Fibroblast of skin of abdomen (primary cell): Measurements from ENCODE around the gene SPATS1.
"Not testable (repeated sequence)": the region's sequence is repeated elsewhere in the genome, so short reads cannot be mapped to it uniquely, and the experiment has no call there.

Experiments used
- DNase-seq: peaks from one replicate; pipeline ENCODE4 v3.0.0-alpha.2; 2013

SPATS1 gene

DNA sequence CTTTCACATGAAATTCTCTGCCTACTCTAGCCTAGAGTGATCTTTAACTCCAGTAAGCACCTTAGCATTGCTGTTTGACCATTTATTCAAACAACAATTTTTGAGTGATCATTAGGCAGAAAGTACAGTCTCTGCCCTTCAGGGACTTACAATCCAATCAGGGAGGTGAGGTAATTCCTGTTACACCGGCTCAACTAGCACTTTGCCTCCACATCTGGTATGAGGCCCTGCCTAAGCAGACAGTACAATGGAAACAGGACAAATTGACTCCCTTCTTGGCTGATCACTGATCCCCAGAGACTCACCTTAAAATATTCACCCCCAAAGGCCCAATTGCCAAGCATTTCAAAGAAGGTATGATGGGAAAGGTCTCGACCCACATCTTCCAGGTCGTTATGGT is 30.7 kb upstream of the SPATS1 start:
- no peak for DNase-seq

- DNase-seq = peak; percentile 86
Observed at GRCh38 chr6:44312901-44313788, 29.3 kb upstream of the SPATS1 start, which contains the start of gene AARS2. TSS of gene AARS2 (minus strand) at chr6:44313347. CDS start at chr6:44313323, 24 bp downstream.

GRCh38 chr6:44314657-44315056 is 27.8 kb upstream of the SPATS1 start:
- not testable (repeated sequence) for DNase-seq

- no peak for DNase-seq
Observed at GRCh38 chr6:44315516-44315915, 26.9 kb upstream of the SPATS1 start.

DNA sequence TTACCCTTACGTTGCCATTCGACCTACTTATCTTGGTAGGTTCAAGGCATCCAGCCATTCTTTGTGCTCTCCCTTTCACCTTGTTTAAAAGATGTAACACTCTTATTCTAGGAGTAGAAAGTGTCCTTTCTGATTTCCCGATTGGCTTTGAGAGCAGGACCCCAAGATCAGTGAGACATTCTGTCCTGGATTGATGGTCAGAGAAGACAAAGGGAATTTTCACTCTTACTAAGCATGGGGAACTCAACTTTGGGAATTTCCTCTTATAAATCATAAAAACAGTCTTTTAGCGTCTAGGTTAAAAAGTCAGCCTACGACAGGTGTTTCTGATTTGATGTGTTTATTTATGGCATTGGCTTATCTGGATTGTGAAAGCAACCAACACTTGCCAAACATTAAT is 26.5 kb upstream of the SPATS1 start:
- DNase-seq = no peak

- DNase-seq = no peak
Observed at GRCh38 chr6:44316481-44316880, 26.0 kb upstream of the SPATS1 start.

- DNase-seq = not testable (repeated sequence)
Observed at GRCh38 chr6:44317136-44317631, 25.3 kb upstream of the SPATS1 start.

DNA sequence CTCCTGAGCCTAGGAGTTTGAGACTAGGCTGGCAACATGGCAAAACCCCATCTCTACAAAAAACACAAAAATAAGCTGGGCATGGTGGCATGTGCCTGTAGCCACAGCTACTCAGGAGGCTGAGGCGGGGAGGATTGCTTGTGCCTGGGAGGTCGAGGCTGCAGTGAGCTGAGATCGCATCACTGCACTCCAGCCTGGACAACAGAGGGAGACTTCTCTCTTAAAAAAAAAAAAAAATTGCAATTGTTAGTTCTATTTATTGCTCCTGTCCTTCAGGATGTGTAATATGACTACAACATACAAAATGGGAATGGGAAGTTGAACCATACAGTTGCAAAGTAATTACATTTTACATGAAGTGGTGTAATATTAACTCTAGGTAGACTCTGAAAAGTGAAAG is 21.2 kb upstream of the SPATS1 start:
- no peak for DNase-seq

DNA sequence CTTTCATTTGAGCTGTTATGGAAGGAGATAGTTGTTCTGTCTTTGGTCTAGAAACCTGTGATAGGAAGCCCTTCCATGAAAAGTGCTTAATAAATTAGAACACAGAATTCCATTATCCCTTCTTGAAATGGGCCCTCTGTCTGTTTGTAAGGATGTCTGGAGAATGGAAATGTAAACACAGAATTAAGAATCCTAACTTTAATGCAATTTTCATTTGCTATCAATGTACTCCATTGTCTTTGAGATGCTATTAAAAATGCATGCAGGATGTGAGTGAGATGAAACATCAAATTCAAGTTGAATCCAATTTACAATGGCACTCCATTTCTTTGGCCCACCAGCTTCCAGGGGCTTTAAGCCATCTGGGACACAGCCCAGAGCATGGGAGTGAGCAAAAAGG is 15.4 kb upstream of the SPATS1 start:
- no peak for DNase-seq

DNA sequence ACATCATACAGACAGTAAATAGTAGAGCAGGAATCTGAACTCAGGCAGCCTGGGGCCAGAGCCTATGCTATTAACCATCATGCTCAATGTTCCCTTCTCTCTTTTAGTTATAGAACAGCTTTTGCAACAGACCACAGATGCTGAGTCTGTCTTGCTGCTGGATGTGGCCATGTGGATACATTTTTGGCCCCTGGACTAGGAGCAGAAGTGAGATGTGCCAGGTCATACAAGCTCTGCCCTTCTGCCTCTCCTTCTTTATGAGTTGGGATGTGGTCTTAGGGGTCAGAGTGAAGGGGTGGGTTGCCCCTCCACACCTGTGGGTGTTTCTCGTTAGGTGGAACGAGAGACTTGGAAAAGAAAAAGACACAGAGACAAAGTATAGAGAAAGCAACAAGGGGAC is 14.7 kb upstream of the SPATS1 start:
- no peak for DNase-seq

DNA sequence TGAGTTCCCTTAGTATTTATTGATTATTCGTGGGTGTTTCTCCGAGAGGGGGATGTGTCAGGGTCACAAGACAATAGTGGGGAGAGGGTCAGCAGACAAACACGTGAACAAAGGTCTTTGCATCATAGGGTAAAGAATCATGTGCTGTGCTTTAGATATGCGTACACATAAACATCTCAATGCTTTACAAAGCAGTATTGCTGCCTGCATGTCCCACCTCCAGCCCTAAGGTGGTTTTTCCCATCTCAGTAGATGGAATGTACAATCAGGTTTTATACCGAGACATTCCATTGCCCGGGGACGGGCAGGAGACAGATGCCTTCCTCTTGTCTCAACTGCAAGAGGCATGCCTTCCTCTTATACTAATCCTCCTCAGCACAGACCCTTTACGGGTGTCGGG is 14.2 kb upstream of the SPATS1 start:
- not testable (repeated sequence) for DNase-seq

GRCh38 chr6:44329858-44330257 is 12.6 kb upstream of the SPATS1 start:
- no peak for DNase-seq

DNA sequence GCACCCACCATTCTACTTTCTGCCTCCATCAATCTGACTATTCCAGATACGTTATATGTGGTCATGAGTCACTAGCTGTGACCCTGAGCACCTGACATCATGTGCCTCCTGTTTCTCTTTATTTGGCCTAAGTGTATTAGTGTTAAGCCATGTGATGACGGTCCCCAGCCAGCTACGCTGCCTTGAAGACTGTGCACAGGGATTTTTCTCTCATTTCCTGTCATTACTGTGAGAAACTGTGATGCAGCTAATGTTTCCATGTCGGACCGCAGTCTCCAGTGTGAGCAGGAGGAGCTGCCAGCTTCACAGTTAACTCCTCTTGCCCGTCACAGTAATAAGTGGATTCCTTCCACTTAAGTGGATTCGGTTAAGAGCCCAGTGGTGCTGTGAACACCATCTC is 9.9 kb upstream of the SPATS1 start:
- DNase-seq = peak; percentile 11

DNA sequence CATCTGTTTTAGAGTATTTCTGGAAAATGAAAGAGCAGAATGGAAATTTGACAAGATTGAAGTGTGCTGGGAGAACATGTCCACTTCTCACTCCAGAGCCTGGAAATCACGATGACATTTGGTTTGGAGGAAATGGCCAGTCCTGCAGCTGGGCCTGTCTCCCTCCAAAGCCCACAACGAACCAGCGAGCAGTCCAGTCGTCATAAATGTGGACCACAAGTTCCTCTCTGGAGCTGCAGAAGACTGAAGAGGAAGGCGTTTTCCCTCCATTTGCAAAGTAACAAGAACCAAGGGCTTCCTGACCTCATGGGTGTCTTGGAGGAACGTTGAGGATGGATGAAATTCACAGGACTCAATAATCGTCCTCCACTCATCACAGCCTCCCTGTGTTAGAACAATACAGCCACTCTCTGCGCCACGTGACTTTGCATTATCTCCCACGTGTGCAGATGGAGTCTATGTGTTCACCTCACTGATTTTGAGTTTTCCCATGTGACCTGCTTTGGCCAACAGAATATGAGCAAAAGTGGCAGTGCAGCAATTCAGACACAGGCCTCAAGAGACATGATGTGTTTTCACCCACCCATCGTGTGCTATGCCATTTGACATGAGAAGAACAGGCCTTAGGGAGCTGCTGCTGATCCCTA is 9.1 kb upstream of the SPATS1 start:
- no peak for DNase-seq

- DNase-seq = no peak
Observed at GRCh38 chr6:44333942-44334341, 8.5 kb upstream of the SPATS1 start.

- no peak for DNase-seq
Observed at GRCh38 chr6:44335631-44336030, 6.8 kb upstream of the SPATS1 start.

- DNase-seq = peak; percentile 48
Observed at GRCh38 chr6:44338228-44339122, 4.0 kb upstream of the SPATS1 start.

- no peak for DNase-seq
Observed at GRCh38 chr6:44339301-44339700, 3.1 kb upstream of the SPATS1 start.

GRCh38 chr6:44339763-44340625 is 2.5 kb upstream of the SPATS1 start:
- DNase-seq = no peak

DNA sequence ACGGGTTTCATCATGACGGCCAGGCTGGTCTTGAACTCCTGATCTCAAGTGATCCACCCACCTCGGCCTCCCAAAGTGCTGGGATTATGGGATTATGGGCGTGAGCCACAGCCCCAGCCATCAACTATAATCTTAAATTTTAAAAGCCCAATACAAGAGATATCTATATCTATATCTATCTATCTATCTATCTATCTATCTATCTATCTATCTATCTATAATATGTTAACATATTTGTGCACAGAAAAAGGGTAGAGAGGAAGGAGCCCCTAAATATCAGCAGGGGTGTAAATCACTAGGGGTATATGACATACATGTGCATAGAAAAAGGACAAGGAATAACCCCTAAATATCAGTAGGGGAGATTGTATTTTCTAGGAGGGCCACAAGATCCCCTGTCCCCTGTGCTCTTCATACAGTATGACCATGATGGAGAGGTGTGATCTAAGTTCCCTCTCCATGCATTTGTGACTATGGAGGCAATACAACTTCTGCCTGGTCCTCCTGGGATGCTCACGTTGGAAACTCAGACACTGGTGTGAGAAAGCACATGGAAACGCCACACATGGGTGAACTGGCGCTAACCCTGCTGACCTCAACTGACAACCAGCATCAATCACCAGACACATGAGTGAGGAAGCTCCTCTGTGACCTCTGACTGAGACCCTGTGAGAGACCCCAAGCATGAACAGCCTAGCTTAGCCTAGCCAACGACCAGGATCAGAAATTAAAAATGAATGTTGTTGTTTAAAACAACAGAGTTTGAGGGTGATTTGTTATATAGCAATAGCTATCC is 1.2 kb upstream of the SPATS1 start:
- DNase-seq = no peak

GRCh38 chr6:44342052-44342451 is 398 bp upstream of the SPATS1 start:
- no peak for DNase-seq
